Peyer's patch (tissue), 4 donors: Measurements from ENCODE around the gene SIRPB2.

ENCODE experiments used
- POLR2A ChIP-seq, 2 donors: fragments of 450-650 bp; IDR thresholded peaks; one replicate each; pipeline ENCODE4 v1.5.1; 2017; ENCODE audit warnings: antibody characterized with exemption in 2 of 2, mild to moderate bottlenecking in 2 of 2, moderate library complexity in 2 of 2
- TF ChIP-seq, protein P1 (sequence below), 6 experiments: fragments of 450-650 bp in 4 of 6; fragments of 200-600 bp in 2 of 6; sonication (generic) in 1 of 6; IDR thresholded peaks; one replicate each; pipeline ENCODE4 v1.5.1; 2017 to 2019; ENCODE audit warnings: antibody characterized with exemption in 6 of 6, mild to moderate bottlenecking in 3 of 6, moderate library complexity in 1 of 6

DNA sequence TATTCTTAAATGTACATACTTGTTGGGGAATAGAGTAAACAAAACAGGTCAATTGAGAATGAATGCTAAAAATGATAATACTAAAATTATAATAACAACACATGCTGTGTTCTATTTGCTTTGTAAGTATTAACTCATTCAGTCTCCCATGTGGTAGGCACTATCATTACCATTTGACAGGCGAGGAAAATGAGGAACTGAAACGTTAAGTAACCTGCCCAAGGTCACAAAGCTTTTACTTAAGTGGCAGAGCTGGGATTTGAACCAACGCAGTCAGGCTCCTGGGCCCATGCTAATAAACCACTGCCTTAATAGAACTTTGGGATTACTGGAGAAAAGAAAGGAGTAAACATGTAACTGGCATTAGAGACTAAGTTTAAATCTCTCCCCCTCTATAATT, 28.4 kb downstream of the SIRPB2 start:
- no peak for TF ChIP-seq POLR2A (IDR thresholded peaks at IDR 0.05)
- TF ChIP-seq, protein P1, sequence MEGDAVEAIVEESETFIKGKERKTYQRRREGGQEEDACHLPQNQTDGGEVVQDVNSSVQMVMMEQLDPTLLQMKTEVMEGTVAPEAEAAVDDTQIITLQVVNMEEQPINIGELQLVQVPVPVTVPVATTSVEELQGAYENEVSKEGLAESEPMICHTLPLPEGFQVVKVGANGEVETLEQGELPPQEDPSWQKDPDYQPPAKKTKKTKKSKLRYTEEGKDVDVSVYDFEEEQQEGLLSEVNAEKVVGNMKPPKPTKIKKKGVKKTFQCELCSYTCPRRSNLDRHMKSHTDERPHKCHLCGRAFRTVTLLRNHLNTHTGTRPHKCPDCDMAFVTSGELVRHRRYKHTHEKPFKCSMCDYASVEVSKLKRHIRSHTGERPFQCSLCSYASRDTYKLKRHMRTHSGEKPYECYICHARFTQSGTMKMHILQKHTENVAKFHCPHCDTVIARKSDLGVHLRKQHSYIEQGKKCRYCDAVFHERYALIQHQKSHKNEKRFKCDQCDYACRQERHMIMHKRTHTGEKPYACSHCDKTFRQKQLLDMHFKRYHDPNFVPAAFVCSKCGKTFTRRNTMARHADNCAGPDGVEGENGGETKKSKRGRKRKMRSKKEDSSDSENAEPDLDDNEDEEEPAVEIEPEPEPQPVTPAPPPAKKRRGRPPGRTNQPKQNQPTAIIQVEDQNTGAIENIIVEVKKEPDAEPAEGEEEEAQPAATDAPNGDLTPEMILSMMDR (IDR thresholded peaks at IDR 0.05) = no peak
